H9 (cell line): ENCODE data around the gene CLECL1. TPM values are rescaled to one million over a fixed set of nuclear protein-coding genes. Genes with fewer than 3 reads are reported as not detected.

ENCODE experiments used
- DNase-seq: peaks from one replicate; pipeline ENCODE4 v3.0.0-alpha.2; 2017
- H2AFZ ChIP-seq: one replicate; pipeline ENCODE4 v1.6.1; 2013; ENCODE audit warnings: mild to moderate bottlenecking, low read length, control low read depth, moderate library complexity
- H2AK5ac ChIP-seq: 2 replicates; pipeline ENCODE4 v1.6.1; 2013; ENCODE audit warnings: low read length, control low read depth, mixed read lengths; ENCODE audit not compliant: insufficient read length
- H2BK120ac ChIP-seq: one replicate; pipeline ENCODE4 v1.6.1; 2013; ENCODE audit warnings: low read depth, mild to moderate bottlenecking, low read length, control low read depth, inconsistent platforms; ENCODE audit not compliant: poor library complexity, severe bottlenecking
- H2BK12ac ChIP-seq: 2 replicates; pipeline ENCODE4 v1.6.1; 2013; ENCODE audit warnings: low read length, control low read depth, mixed read lengths, low read depth; ENCODE audit not compliant: insufficient read length
- H2BK15ac ChIP-seq: 2 replicates; pipeline ENCODE4 v1.6.1; 2013; ENCODE audit warnings: low read depth, low read length, control low read depth
- H2BK20ac ChIP-seq: one replicate; pipeline ENCODE4 v1.6.1; 2013; ENCODE audit warnings: low read depth, mild to moderate bottlenecking, low read length, control low read depth, inconsistent platforms; ENCODE audit not compliant: poor library complexity, severe bottlenecking
- H2BK5ac ChIP-seq: 2 replicates; pipeline ENCODE4 v1.6.1; 2013; ENCODE audit warnings: low read length, control low read depth, mixed read lengths; ENCODE audit not compliant: insufficient read length
- H3K14ac ChIP-seq: 2 replicates; pipeline ENCODE4 v1.6.1; 2013; ENCODE audit warnings: low read length, control low read depth; ENCODE audit not compliant: insufficient read depth
- H3K18ac ChIP-seq: 2 replicates; pipeline ENCODE4 v1.6.1; 2013; ENCODE audit warnings: low read depth, mild to moderate bottlenecking, mixed read lengths, low read length, control low read depth; ENCODE audit not compliant: insufficient read length
- H3K23ac ChIP-seq: 2 replicates; pipeline ENCODE4 v1.6.1; 2013; ENCODE audit warnings: low read length, control low read depth, mixed read lengths, low read depth; ENCODE audit not compliant: insufficient read length
- H3K23me2 ChIP-seq: 2 replicates; pipeline ENCODE4 v1.6.1; 2013; ENCODE audit warnings: low read depth, mild to moderate bottlenecking, mixed read lengths, low read length, control low read depth; ENCODE audit not compliant: insufficient read length, poor library complexity, severe bottlenecking
- H3K27ac ChIP-seq: 2 replicates; pipeline ENCODE4 v1.5.1; 2013; ENCODE audit warnings: low read length, control low read depth, mixed read lengths, low read depth; ENCODE audit not compliant: insufficient read length
- H3K27me3 ChIP-seq: 2 replicates; pipeline ENCODE4 v1.6.1; 2013; ENCODE audit warnings: low read length, control low read depth, inconsistent platforms; ENCODE audit not compliant: insufficient read depth
- H3K4ac ChIP-seq: 2 replicates; pipeline ENCODE4 v1.6.1; 2013; ENCODE audit warnings: low read depth, mild to moderate bottlenecking, control low read depth, inconsistent platforms, low read length, moderate library complexity
- H3K4me1 ChIP-seq: 2 replicates; pipeline ENCODE4 v1.6.1; 2013; ENCODE audit warnings: low read length, control low read depth, inconsistent platforms; ENCODE audit not compliant: insufficient read depth
- H3K4me2 ChIP-seq: 2 replicates; pipeline ENCODE4 v1.6.1; 2013; ENCODE audit warnings: low read length, control low read depth, mixed read lengths; ENCODE audit not compliant: insufficient read length, insufficient read depth
- H3K56ac ChIP-seq: 2 replicates; pipeline ENCODE4 v1.6.1; 2013; ENCODE audit warnings: low read depth, mild to moderate bottlenecking, mixed read lengths, low read length, control low read depth; ENCODE audit not compliant: insufficient read length
- H3K79me1 ChIP-seq: 2 replicates; pipeline ENCODE4 v1.6.1; 2013; ENCODE audit warnings: low read depth, mild to moderate bottlenecking, moderate library complexity, low read length, control low read depth, inconsistent platforms; ENCODE audit not compliant: insufficient read depth, poor library complexity, severe bottlenecking
- H3K79me2 ChIP-seq: 2 replicates; pipeline ENCODE4 v1.6.1; 2013; ENCODE audit warnings: low read length, control low read depth, inconsistent platforms; ENCODE audit not compliant: insufficient read depth
- H3K9ac ChIP-seq: 2 replicates; pipeline ENCODE4 v1.6.1; 2013; ENCODE audit warnings: low read length, control low read depth, mixed read lengths; ENCODE audit not compliant: insufficient read length; ENCODE audit errors: extremely low read depth
- H3K9me3 ChIP-seq: one replicate; pipeline ENCODE4 v1.6.1; 2013; ENCODE audit warnings: low read depth, low read length, inconsistent platforms; ENCODE audit not compliant: control insufficient read depth
- H3T11ph ChIP-seq: one replicate; pipeline ENCODE4 v1.6.1; 2013; ENCODE audit warnings: mild to moderate bottlenecking, low read length, control low read depth, inconsistent platforms
- H4K20me1 ChIP-seq: one replicate; pipeline ENCODE4 v1.6.1; 2013; ENCODE audit not compliant: control insufficient read depth, insufficient read length, insufficient read depth
- H4K5ac ChIP-seq: 2 replicates; pipeline ENCODE4 v1.6.1; 2013; ENCODE audit warnings: low read depth, mild to moderate bottlenecking, mixed read lengths, low read length, control low read depth; ENCODE audit not compliant: insufficient read length
- H4K8ac ChIP-seq: replicated peaks from 2 replicates; pipeline ENCODE4 v1.6.1; 2013; ENCODE audit warnings: low read length, control low read depth, mixed read lengths, low read depth; ENCODE audit not compliant: insufficient read length
- H4K91ac ChIP-seq: 2 replicates; pipeline ENCODE4 v1.6.1; 2013; ENCODE audit warnings: low read depth, mild to moderate bottlenecking, moderate library complexity, mixed read lengths, low read length, control low read depth; ENCODE audit not compliant: insufficient read length
- H3K27ac Mint-ChIP-seq, 3 experiments: 2 replicates in 2 of 3; 3 replicates in 1 of 3; pipeline ENCODE4 v1.8.0; 2020 to 2021; ENCODE audit warnings: mixed read lengths in 3 of 3, mild to moderate bottlenecking in 1 of 3, moderate library complexity in 1 of 3
- H3K27me3 Mint-ChIP-seq: 2 replicates; pipeline ENCODE4 v1.8.0; 2021; ENCODE audit warnings: low read depth, mild to moderate bottlenecking, moderate library complexity, mixed read lengths
- H3K36me3 Mint-ChIP-seq, 3 experiments: 2 replicates in 2 of 3; 3 replicates in 1 of 3; pipeline ENCODE4 v1.8.0; 2020 to 2021; ENCODE audit warnings: low read depth in 3 of 3, mixed read lengths in 3 of 3; ENCODE audit not compliant: insufficient read depth in 1 of 3
- H3K4me1 Mint-ChIP-seq, 2 experiments: 2 replicates each; pipeline ENCODE4 v1.8.0; 2020; ENCODE audit warnings: mixed read lengths in 2 of 2
- H3K4me3 Mint-ChIP-seq, 2 experiments: 2 replicates in 1 of 2; 3 replicates in 1 of 2; pipeline ENCODE4 v1.8.0; 2020 to 2021; ENCODE audit warnings: mild to moderate bottlenecking in 2 of 2, mixed read lengths in 2 of 2, moderate library complexity in 1 of 2
- H3K9me3 Mint-ChIP-seq, 2 experiments: 2 replicates in 1 of 2; 3 replicates in 1 of 2; pipeline ENCODE4 v1.8.0; 2020; ENCODE audit warnings: mild to moderate bottlenecking in 2 of 2, mixed read lengths in 2 of 2, moderate library complexity in 1 of 2
- CTCF ChIP-seq: fragments of 200-600 bp; sonication (generic); conservative IDR thresholded peaks from 3 replicates; pipeline ENCODE4 v1.8.0; 2021; ENCODE audit warnings: antibody characterized with exemption, mild to moderate bottlenecking
- WGBS: extraction: QIAGEN DNeasy Blood & Tissue Kit; methylation state at CpG from one replicate; pipeline ENCODE4 v1.1.7; 2013; ENCODE audit warnings: missing lambda C conversion rate, low lambda C conversion rate, mixed read lengths; ENCODE audit not compliant: insufficient read length; ENCODE audit errors: extremely low coverage; 5-methylcytosine and 5-hydroxymethylcytosine counted together
- total RNA-seq: library from RNA; stranded (reverse); gene quantifications from 2 replicates; pipeline ENCODE4 v1.2.1, GENCODE V29; 2021

The CLECL1 gene
- total RNA-seq, 1 experiment from 2014 or later, result not detected

DNA sequence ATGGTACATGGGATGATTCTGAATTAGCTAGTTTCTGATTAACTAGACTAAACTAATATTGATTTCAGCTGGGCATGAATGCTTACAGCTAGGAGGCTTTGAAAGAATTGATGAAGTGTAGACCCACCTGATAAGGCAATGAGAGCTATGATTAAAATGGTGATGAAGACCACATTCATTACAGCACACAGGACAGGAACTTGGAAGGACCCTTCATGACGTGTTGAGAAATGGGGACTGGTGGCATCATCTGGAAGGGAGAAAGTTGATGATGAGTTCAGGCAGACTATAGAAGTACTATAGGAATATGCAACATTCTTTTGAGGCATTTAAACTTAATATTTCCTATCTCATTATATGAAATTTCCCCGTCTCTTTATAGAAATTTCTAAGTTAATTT lies 23.3 kb upstream of the CLECL1 start:
- no peak overlapping the region for H4K8ac ChIP-seq
- H3K79me1 ChIP-seq, result no peaks in the 10 kb centered on the region
- Mint-ChIP-seq H3K9me3 (no peaks in the 10 kb centered on the region), H3K27ac (no peak overlapping the region), H3K4me1 (peaks cover 20 to 23% of the 10 kb centered on the region in 2 experiments), H3K4me3 (no peak overlapping the region), H3K36me3 (no peaks in the 10 kb centered on the region), H3K27me3 (no peaks in the 10 kb centered on the region)
- H3K4me2 ChIP-seq, result no peak overlapping the region
- no peak overlapping the region for H2BK5ac ChIP-seq
- no peak overlapping the region for H3K4ac ChIP-seq
- H3K23ac ChIP-seq, result no peak overlapping the region
- H2AFZ ChIP-seq, result no peak overlapping the region
- H3K4me1 ChIP-seq, result no peaks in the 10 kb centered on the region
- H3K79me2 ChIP-seq, result no peaks in the 10 kb centered on the region
- no peak overlapping the region for H2BK15ac ChIP-seq
- DNase-seq, result no peak
- no peak overlapping the region for H3T11ph ChIP-seq
- H3K27ac ChIP-seq, result no peak overlapping the region
- H2AK5ac ChIP-seq, result no peak overlapping the region
- H3K18ac ChIP-seq, result no peak overlapping the region
- no peak overlapping the region for H3K14ac ChIP-seq
- H3K9me3 ChIP-seq, result no peaks in the 10 kb centered on the region
- no peak overlapping the region for H2BK20ac ChIP-seq
- H4K5ac ChIP-seq, result no peak overlapping the region
- no peak overlapping the region for H2BK12ac ChIP-seq
- H4K20me1 ChIP-seq, result no peaks in the 10 kb centered on the region
- H2BK120ac ChIP-seq, result no peak overlapping the region
- H3K9ac ChIP-seq, result no peak overlapping the region
- TF ChIP-seq CTCF, result no peak
- WGBS, result no CpG with 5 or more reads among the region's 2 CpGs
- no peak overlapping the region for H4K91ac ChIP-seq
- H3K56ac ChIP-seq, result no peak overlapping the region
- H3K23me2 ChIP-seq, result no peaks in the 10 kb centered on the region
- no peaks in the 10 kb centered on the region for H3K27me3 ChIP-seq
